Measurements from ENCODE around the gene GFRA4.

GFRA4 gene

DNA sequence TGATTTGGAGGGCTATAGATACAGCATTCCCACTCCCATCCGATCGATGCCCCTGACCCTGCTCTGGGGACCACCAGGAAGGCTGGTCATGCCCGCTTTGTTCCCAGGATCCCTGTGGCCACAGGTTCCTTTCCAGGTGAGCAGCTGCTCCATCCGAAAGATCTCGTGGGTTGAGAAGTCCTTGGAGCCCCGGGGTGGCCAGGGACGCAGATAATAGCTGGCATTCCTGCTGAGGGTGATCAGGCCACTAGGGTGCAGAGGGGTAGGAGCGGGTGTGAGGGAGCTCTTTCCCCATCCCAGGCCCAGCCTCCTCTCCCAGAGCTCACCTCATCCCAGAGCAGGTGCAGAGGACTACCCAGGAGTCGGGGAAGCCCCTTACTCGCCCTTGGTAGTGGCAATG is 11.2 kb upstream of the GFRA4 start:
- DNase-seq (ENCODE audit: low spot score) = no peak

GRCh38 chr20:3673221-3674070 is 10.2 kb upstream of the GFRA4 start:
- DNase-seq (ENCODE audit: low spot score) = no peak

DNA sequence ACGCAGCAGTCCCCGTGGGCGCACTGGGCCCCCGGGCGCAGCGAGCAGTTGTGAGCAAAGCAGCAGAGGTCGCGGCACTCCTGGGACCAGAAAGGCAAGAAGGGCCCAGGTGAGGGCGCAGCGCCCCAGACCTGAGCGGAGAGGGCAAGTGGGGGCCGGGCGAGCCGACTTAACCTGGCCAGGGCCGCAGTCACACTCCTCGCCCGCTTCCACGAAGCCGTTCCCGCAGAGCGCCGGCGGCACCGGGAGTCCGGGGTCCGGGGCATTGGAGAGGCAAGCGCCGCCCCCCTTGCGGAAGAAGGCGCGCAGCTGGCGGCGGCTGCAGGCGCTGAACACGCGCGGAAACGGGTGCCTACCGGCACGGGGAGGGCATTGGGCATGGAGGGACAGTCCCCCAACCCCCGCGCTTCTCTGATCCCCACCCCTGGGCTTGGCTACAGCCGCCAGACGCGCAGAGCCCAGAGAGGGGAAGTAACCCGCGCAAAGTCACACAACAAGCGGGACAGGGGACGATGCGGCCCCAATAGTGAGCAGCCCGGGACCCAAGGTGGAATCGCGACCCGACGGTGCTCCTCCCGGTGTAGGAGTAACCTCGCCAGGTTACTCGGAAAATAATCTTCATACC is 9.5 kb upstream of the GFRA4 start:
- no peak for DNase-seq (ENCODE audit: low spot score)

DNA sequence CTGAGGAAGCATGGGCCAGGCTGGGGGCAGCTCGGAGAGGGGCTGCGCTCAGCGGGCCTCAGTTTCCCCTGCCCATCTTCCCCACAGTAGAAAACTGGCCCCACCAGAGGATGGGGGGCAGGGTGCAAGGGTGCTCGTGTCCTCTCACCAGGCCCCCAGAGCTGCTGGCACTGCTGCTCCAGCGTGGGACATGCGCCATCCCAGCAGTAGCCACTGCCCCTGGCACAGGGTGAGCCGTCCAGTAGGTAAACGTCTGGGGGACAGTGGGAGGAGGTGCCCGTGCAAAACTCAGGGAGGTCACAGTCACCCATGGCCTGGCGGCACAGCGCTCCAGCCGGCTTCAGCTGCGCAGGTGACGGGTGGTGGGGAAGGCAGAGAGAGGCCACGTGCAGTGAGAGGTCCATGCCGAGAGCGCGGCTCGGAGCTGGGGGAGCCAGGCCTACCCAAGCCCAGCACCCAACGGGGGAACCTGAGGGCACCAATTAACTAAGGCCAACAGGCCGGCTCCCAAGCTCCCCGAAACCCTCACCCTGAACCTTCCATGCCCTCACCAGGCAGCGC is 8.9 kb upstream of the GFRA4 start:
- DNase-seq (ENCODE audit: low spot score) = no peak

GRCh38 chr20:3670945-3671344 is 7.7 kb upstream of the GFRA4 start:
- DNase-seq (ENCODE audit: low spot score) = no peak

DNA sequence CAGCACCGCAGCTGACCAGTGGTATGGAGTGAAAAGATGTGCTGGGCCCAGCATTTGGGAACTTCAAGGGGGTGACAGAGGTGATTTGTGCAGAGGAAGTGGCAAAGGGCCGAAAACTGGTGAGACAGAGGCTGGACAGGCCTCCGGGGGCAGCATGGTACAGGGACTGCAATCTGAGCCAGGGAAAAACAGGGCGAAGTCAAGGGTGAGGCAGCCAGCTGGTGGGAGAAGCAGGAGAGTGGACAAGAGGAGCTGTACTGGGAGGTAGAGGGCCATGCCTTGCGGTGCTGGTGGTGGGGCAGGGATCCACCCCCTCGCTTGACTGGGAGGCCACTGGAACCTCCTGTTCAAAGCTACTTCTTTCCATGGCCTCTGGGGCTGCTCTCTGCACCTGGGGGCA is 7.3 kb upstream of the GFRA4 start:
- DNase-seq (ENCODE audit: low spot score) = no peak

GRCh38 chr20:3669710-3670367 is 6.6 kb upstream of the GFRA4 start:
- no peak for DNase-seq (ENCODE audit: low spot score)

DNA sequence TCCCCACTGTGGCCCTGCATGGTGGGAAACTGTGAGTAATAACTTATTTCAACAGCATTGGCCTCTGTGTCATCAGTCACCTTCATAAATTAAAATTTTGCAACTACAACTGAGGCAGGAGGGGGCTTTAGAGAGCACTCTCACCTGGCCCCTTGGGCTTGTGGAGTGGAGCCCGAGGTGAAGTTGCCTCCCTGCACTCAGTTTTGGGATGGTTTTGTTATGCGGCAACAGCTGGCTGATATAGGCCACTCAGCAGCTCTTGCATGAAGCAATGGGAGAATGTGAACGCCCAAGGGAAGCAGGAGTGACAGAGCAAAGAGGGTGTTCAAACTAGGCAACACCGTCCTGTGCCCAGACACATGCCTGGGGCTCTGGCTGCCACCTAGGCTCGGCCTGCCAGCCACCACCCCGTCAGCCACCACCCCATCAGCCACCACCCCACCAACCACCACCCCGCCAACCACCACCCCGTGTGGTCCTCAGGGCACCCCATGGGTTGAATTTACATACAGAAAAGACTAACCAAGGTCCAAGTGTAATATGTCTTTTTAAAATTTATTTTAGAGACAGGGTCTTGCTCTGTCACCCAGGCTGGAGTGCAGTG is 4.3 kb upstream of the GFRA4 start:
- no peak for DNase-seq (ENCODE audit: low spot score)

DNA sequence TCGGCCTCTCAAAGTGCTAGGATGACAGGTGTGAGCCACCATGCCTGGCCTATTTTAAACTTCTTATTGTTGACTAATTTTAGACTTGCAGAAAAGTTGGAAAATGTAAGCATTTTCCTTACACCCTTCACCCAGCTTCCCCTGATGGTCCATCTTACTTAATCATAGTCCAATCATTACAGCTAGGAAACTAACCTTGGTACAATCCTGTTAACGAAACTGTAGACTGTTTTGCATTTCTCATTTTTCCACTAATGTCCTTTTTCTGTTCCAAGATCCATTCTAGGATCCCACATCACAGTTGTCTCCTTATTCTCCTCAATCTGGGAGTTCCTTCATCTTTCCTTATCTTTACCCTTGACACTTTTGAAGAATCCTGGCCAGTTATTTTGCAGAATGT is 659 bp upstream of the GFRA4 start:
- DNase-seq (ENCODE audit: low spot score) = no peak

GRCh38 chr20:3661814-3662665 is 1.2 kb downstream of the GFRA4 start:
- DNase-seq (ENCODE audit: low spot score) = no peak

DNA sequence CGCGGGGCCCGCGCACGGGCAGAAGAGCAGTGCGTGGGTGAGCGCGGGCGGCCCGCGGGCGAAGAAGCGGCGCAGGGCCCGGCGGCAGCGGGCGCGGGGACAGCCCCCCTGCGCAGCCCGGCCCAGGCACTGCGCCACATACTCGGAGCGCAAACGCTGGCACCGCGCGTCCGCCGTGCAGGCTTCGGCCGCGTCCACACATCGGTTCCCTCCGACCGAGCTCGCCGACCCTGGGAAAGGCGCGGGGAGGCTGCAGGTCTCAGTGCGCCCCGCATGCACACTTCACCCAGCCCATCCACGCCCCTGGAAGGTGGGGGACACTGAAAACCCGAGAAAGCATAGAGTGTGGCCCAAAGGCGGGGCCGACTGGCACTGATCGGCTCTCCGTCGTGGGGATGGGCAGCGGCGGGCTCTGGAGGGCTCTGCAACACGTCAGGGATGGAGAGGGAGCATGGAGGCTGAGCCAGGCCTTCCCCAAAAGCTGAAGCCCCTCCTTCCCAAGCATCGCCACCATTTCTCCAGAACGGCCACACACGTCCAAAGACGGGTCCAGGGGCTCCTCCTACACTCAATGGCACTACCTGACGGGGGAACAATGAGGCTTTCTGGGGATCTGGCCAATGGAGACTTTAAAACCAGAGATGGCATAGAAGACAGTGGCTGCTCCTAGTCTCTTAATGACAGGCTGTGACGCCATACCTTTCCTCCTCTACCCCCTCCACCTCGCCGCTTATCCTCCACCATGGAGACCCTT is 2.0 kb downstream of the GFRA4 start:
- DNase-seq (ENCODE audit: low spot score) = no peak

DNA sequence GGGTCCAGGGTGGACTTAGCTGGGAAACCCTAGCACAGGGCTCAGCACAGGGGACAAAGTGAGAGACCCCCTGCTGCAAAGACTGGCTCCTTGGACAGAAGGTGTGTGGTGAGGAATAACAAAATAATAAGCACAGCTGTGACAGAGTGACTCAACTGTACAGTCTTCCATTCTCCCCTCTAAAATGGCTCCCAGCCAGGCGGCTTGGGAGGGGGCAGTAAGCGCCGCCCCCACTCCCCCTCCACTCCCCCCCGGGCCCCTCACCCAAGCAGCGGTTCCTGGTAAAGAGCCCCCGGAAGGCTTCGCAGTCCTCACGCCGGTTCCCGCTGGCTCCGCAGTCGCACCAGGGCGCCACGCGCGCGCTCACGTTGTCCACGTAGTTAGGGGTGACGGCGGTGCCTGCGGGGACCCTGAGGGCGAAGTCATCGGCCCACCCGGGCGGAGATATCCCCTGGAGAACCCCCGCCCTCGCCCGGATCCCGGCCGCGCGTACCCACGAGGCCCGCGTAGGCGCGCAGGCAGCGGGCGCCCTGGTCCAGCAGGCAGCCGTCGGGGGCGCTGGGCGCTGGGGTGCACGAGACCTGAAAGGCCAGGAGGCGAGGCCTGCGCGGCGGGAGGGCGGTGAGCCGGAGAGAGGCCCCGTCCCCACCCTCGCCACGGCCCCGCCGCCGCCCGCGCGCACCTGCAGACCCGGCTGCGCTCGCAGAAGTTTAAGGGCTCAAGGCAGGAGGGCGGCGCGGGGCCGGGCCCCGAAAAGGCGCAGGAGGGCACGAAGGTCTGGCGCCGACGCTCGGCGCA is 2.7 kb downstream of the GFRA4 start:
- DNase-seq (ENCODE audit: low spot score) = no peak

DNA sequence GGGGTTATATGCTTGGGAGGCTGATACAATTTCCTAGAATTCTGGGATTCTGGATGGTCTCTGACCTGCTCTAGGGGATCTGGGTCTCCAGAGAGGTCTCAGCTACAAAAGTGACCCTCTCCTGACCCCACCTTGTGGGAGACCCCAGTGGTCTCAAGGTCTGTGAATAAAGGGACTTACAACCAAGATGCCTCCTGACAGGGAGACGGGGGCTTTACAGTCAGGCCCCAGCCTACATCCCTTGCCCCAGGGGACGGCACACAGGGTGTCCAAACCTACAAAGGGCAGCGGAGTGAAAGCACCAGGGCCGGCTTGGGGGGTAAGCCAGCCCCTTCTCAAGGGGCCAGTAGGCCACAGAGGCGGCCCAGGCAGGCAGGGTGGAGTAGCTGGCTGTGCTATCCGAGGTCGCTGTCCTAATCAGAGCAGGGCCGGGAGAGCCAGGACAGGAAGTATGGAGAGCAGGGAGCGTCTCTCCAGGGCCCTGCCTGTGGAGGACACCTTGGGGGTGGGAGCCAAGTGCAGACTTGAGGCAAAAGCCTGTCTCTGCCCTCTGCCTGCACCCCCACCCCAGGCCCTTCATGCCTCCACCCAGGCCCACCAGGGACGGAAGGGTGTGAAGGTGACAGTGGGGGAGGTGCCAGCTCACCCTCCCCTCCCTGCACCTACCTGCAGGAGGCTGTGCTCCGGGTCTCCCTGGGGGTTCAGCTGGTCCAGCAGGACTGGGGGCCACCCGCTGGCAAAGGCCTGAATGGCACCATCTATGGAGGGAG is 3.5 kb downstream of the GFRA4 start:
- DNase-seq (ENCODE audit: low spot score) = no peak

DNA sequence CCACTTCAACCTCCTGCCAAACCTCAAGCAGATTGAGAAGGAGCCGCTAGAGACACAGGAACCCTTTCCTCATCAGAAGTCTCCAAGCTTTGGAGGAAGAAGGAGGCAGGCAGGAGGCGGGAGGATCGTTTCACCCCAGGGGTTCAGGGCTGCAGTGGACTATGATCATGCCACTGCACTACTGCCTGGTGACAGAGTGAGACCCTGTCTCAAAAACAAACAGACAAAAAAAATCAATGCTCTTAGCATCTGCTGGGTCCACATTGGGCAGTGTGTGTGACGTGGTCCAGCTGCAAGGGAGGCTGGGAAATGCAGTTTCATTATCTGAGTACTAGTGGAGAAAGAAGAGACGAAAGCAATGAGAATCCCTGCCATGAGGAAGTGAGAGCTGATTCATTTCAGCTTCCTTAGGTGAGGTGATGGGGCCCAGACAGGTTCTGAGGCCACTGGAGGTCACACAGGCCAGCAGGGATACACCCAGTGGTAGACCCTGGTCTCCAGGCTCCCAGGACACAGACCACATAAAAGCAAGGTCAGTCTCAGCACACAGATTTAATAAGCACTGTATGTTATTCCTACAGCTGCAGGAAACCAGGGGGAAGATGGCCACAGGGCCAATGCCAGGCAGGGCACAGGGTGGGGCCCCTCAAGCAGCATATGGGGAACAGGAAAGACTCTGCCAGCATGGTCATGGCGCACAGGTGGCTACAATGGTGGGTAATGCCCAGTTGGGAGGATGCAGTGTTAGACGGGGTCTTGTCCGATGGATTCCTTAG is 4.3 kb downstream of the GFRA4 start:
- no peak for DNase-seq (ENCODE audit: low spot score)

GRCh38 chr20:3658019-3658715 is 5.0 kb downstream of the GFRA4 start:
- DNase-seq (ENCODE audit: low spot score) = no peak

DNA sequence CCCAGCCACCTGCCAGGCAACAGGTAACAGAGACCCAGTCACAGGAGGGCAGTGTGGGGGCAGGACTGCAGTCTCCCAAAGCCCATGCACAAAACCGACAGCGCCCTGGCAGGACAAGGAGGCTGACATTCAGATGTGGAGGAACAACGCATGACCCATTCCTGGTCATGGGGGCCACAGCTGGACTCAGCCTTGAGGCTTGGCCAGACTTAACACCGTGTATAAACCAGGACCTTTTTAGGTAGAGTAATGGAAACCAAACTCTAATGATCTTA is 8.1 kb downstream of the GFRA4 start:
- DNase-seq (ENCODE audit: low spot score) = no peak

DNA sequence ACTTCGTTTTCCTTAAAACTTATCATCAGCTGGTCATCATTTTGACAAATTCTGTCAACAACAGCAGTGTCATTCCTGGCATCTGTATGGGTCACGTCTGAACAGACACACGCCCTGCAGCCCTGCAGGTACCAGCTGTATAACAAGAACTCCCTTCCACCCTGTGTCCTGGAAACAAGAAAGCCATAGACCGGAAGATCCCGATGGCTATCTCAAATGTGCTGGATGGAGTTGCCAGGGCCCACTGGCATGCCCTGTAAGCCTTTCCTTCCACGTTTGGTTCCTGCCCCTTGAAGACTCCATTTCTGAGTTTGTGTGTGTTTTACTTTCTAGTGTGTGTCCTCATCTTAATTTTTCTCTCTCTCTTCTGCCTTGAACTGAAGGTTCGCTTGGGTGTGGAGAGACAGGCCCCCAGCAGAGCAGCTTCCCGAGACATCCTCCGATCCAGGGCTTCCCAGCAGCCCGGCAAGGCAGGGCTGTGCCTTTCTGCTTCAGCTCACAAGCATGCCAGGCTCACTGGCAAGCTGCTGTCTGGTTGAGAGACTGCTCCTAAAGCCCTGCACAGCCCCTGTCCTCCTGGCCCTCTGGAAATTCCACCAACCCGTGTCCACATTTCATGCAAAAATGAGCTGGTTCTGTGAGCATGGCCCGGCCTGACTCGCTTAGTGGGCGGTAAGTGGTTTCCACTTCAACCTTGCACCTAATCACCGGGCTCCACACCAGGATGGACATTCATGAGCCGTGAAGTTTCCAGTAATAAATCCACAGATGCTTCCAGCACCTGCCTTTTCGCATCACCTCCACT is 8.7 kb downstream of the GFRA4 start:
- no peak for DNase-seq (ENCODE audit: low spot score)
